Activated CD4-positive, alpha-beta T cell treated with anti-CD3 and anti-CD28 coated beads for 24 hours (primary cell): ENCODE results near the gene BEX4.
"Not testable (repeated sequence)": the region's sequence is repeated elsewhere in the genome, so short reads cannot be mapped to it uniquely, and the experiment has no call there.

ENCODE experiments used
- DNase-seq, 2 donors: peaks; one replicate each; pipeline ENCODE4 v3.0.0-alpha.2; 2020; ENCODE audit warnings: low read depth in 2 of 2

Gene BEX4, protein sequence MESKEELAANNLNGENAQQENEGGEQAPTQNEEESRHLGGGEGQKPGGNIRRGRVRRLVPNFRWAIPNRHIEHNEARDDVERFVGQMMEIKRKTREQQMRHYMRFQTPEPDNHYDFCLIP

DNA sequence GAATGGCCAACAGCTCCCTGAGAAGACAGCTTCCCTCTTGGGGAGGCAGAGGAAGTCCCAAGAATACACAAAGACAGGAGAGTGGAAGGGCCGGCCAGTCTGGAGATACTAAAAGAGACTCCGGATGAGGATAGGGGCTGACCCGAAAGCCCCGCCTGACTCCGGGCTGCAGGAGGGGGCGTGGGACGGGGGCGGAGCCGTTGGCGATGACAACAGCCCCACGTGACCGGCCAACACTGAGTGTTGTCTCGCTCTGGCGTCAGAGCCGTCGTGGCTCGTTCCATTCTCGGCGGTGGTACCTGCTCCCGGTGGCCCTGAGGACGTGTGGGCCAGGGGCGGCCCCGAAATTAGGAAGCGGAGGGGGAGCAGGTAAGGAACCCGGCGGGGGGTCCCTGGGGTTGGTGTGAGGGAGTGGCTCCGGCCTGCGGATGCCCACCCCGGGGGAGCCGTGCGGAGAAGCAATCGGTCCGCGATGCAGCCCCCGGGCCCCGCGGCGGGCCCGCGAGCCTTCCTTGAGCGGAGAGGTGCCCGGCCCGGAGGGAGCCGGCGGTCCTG is at the start of gene BEX4:
Gene BEX4, plus strand, starts transcription at position 239 of the 555 bp plus-strand sequence. CDS start 1,046 bp downstream, outside the sequence.
- DNase-seq: peak; percentile 66 to 71

DNA sequence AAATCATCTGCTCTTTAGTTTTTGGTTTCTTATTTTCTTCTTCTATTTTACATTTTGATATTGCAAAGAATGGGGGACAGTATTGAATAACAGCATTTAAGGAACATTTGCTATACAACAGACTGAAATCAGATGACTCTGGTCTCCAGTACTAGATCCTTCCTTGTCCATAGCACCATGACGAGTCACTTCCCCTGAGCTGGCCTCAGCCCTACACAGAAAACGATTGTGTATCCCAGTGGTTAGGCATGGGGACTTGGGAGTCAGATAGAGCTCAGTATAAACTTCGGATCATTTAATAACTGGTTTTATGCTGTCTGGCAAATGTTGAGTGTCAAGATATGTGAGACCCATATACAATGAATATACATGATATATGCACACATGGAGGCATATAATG is 44.7 kb upstream of the BEX4 start:
- no peak for DNase-seq

DNA sequence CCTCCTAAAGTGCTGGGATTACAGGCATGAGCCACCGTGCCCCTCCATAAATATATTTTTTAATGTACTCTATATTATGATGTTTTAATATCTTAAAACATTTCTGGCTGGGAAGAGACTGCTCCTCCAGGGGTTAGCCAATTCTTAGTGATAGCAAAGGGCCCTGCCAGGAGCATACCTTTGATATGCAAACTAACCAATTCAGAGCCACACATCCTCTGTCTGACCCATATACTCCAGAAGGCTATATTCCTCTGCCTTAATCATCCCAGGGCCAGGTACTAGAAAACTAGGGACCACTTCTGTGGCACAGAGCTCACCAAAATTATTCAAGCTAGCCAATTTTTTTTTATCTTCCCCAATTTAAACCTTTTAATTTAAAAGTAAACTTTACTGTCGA is 43.6 kb upstream of the BEX4 start:
- DNase-seq: no peak

DNA sequence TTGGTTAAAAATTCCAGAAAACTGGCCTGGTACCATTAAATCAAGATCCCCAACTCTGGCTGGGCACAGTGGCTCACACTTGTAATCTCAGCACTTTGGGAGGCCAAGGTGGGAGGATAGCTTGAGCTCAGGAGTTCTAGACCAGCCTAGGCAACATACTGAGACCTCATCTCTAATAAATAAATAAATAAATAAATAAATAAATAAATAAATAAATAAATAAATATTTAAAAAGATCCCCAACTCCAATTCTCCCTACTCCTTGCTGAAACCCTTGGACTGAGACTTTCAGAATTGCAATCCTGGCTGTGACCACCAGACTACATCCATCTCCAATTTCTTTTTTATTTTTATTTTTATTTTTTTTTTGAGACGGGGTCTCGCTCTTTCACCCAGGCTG is 39.7 kb upstream of the BEX4 start:
- not testable (repeated sequence) for DNase-seq

DNA sequence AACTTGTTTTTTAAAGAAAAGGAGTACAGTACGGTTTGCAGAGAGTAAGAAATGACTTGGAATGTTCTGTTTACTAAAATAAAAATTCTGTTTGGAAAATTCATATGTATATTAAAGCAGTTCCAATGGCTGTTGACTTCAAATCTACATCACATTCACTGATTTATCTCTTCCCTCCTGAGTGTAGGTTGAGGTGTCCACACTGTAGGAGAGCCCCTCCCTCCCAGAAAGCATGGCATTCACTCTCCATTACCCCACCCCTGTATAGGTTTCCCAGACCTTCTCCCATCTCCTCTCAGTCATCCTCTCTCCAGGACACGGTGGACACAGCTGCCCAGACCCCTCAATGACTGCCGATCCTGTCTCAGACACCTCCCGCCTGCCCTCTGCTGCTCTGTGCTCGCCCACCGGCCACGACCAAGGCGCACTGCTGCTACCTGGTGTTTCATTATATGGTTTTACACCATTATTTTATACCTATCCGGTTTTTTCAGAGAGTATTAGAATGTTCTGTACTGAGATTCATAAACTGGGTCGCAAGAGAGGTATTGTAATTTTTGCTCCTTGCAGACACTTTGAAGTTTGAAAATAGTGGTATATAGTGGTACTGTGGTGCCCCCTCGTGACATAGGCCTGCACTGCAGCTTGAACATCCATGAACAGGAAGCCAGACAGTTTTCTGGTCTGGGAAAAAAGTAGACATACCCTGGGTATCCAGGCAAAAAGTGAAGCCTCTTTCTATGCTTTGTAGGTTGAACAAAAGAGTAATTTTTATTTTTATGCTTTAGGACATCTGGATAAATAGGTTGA is 38.8 kb upstream of the BEX4 start:
- peak; percentile 40 to 45 for DNase-seq

DNA sequence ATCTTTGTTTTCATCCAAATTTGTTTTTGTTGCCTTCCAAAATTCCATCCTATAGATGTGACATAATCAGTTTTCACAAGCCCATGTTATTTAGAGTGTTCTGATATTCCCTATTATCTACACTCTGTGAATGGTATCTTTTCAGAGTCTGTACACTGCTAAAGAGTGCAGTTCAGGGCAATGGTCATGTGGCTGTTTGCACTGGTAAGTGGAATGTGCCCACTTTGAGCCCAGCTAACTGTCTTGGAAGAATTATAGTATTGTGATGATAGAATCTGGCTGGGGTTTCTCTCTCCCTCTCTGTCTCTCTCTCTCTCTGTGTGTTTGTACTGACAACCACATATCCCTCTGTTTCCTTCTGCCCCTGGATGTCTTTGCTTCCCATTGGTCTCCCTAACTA is 37.4 kb upstream of the BEX4 start:
- DNase-seq: no peak

DNA sequence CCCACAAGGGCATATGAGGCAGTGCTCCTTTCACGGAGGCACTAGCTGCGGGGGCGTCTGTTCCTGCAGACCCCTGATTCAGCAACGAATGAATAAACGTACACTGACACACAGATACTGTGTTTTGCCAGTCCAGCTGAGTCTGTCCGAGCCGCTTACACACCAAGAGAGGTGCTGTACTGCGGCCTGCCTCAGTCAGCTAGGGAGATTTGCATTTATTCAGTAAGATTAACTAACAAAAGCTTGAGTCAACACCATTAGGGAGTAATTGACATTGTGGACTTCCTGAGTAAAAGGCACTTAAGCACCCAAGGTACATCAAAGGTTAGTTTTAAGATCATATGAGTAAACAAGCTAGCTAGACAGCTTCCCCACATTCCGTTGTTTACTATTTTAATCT is 31.0 kb upstream of the BEX4 start:
- DNase-seq: no peak

DNA sequence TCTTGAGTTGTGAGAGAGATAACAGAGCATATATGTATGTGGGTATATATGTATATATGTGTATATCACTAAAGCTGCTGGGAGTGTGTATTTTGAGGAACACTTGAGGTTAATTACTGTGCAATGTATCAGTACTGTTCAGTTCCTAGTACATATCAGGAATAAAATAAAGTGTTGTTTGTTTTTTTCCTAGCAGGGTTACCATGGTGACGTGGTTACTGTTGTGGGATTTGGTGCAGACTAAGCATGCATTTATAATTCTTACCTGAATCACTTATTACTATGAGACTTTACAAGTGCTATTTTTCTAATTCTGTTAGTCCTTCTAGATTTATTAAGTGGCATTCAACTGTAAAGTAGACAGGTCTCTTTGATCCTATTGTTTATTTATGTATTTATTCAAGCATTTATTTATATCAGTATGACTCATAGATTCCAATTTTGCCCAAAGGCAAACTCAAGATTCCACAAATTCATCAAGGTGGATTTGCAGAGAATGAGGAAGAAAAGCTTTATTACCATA is 26.9 kb upstream of the BEX4 start:
- no peak for DNase-seq

DNA sequence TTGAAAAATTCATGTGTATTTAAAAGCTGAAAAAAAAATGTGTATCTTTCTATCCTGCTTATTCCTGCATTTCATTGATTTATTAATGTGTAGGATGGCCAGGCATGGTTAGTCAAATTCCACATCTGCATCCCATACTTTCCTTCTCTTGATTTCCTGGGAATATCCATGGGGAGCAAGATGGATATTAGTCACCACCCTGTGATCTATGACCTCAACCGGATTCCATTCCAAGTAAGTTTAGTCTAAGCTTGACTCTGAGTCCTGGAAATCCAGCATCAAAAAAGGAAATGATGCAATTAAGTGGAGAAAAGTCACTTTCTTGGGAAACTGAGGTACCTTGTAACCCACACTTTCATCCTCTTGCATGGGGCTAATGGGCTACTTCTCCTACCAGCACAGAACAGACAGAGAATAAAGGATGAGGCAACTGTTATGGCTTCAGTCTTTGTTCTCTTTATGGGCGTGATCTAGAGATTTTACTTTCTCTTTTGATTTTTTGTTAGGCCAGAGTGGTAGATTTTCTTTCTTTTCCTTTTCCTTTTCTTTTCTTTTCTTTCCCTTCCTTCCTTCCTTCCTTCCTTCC is 17.1 kb upstream of the BEX4 start:
- no peak for DNase-seq

DNA sequence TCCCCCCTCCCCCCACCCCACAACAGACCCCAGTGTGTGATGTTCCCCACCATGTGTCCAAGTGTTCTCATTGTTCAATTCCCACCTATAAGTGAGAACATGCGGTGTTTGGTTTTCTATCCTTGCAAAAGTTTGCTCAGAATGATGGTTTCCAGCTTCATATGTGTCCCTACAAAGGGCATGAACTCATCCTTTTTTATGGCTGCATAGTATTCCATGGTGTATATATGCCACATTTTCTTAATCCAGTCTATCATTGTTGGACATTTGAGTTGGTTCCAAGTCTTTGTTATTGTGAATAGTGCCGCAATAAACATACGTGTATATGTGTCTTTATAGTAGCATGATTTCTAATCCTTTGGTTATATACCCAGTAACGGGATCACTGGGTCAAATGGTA is 16.2 kb upstream of the BEX4 start:
- not testable (repeated sequence) for DNase-seq

DNA sequence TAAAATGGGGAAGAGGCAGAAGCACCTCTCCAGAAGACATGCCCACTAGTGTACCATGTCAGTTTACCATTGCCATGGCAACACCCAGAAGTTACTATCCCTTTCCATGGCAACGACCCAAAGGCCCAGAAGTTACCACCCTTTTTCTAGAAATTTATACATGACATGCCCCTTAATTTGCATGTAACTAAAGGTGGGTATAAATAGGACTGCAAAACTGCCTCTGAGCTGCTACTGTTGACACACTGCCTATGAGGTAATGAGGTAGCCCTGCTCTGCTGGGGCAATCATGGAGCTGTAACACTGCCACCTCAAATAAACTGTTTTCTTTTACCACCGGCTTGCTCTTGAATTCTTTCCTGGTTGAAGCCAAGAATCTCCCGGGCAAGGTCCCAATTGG is 13.9 kb upstream of the BEX4 start:
- DNase-seq: no peak

DNA sequence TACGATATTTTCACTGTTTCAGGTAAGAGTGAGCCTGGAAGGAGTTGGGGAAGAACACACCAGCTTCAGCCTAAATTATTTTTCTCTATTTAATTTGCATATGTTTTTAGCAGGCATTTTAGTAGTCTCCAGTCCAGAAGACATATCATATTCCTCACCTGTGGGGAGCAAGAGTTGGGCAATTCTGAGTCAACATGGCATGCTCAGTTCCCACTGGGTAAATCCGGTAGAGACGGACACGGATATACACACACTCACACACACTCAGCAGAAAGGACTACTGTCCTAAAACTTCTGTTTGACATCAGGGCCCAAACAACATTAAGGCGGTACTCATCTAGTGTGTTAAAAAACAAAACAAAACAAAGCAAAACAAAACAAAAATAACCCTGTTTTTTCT is 4.9 kb upstream of the BEX4 start:
- no peak for DNase-seq

DNA sequence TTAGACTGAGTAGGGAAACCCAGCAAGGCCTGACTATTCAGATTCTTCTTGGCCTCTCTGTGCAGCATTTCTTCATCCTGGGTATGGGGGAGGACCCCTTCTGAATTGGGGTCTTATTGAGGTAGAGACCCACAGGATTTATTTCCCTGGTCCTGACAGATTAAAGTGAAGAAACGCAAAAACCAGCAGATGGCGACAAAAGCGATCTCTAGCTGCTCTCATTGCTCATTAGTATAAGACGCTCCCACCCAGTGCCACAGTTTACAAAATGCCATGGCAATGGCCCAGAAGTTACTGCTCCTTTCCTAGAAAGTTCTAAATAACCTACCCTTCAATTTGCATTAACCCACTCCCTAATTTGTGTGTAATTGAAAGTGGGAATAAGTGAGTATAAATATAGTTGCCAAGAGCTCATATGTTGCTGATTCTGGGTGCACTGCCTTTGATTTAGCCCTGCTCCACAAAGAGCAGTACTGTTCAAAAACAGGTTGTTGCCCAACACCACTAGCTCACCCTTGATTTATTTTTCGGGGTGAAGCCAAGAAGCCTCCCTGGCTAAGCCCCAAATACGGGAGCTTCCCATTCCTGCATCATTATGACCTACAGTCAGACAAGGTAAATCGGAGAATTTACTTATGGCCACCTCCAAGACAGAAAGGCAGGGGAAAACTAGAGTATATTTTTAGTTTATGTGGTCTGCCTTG is 3.7 kb upstream of the BEX4 start:
- DNase-seq: no peak

DNA sequence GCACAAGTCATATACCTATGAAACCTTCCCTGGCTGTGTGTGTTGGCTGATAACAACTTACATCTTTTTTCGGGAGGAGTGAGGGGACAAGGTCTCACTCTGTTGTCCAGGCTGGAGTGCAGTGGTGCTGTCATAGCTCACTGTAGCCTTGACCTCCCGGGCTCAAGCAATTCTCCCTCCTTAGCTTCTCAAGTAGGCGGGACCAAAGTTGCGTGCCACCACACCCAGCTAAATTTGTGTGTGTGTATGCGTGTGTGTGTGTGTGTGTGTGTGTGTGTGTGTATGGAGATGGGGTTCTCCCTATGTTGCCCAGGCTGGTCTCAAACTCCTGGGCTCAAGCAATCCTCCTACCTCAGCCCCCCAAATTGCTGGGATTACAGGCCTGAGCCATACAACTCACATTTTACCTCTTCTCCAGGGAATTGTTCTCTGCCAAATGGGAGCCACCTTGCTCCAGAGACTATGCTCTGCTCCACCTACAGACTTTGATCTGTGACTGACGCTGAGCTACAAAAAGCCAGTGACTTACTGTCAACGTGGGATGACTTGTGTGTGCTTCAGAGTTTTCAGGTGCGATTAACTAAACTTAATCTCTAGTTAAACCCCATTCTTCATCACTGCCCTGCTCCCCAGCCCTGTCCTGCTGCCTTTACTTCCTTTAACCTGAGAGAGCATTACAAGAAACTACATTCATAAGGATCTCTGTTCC is 2.0 kb upstream of the BEX4 start:
- no peak for DNase-seq

DNA sequence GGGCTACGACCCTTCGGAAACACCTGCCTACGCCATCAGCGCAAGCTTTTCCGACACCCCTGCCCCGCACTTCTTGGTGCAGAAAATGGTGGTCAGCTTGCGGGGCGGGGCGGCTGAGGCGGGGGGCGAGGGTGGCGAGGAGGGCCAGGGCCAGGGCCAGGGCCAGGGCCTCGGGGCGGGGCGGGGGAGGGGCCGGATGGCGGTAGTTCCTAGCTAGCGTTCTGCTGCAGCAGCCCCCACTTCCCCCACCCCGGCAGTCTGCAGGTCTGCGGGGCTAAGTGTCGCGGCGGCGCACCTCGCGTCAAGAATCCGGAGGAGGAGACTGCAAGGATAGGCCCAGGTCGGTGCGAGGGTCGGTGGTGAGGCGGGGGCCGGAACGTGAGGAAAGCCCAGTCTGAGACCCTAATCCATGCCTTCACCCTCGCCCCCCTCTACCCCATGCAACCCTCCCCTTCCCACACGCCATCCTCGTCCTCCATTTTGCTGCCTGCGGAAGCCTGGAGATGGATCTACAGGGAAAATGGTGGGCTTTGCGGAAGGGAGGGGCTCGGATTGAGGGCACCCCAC is 600 bp downstream of the BEX4 start:
- DNase-seq: no peak

DNA sequence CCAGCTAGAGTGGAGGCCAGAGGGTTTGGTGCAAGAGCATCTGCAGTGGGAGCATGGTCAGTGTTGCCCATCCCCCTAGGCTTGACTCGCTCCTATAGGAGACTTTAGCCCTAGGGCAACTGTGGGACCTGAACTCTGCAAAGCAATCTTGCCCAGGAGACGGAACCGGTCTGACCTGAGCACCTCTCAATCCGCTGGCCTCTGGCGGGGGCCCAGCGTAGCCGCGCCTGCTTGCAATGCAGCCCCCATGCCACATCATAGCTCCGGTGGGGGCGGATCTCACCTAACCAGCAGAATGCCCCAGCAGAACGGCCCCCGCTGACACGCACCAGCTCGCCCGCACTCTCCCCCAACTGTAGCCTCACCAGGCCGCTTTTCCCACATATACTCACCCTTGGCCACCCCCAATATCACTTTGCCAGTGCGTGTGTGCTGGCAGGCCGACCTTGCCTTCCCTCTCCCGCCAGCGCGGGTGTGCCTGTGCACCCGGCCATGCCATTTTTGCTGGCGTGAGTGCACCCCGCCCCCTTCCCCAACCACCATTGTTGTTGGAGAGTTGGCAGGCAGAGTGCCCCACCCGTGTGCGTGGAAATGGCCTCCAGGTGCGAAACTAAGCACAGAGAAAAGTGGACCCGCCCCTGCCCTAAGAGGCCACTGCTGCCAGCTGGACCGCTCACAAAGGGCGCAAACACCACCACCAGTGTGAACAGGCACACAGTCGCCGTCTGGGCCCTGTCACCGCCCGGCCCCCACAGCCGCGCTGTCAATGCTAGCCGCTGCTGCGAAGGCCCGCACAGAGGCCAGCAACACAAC is 5.8 kb downstream of the BEX4 start:
- no peak for DNase-seq

DNA sequence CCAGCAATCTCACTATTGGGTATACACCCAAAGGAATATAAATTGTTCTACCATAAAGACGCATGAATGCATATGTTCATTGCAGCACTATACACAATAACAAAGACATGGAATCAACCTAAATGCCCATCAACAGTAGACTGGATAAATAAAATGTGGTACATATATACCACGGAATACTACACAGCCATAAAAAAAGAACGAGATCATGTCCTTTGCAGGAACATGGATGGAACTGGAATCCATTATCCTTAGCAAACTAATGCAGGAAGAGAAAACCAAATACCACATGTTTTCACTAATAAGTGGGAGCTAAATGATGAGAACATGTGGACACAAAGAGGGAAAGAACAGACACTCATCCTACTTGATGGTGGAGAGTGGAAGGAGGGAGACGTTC is 11.0 kb downstream of the BEX4 start:
- not testable (repeated sequence) for DNase-seq

DNA sequence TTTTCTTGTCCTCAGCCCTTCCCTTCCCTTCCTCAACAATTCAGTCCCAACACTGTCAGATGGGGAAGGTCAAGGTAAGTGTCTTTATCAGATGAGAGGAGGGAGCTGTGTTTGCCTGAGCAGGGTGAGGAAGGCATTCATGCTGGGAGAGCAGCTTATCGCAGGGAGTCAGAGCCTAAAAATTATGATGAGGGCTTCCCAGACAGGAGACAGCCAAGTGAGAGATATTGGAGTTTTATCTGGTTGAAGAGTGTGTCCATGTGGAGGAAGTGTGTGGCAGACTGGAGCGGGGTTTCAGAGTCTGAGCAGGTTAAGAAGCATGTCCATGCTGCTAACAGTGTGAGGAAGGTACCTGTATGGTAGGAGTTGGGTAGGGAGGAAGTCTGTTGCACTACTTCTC is 18.4 kb downstream of the BEX4 start:
- DNase-seq: no peak

DNA sequence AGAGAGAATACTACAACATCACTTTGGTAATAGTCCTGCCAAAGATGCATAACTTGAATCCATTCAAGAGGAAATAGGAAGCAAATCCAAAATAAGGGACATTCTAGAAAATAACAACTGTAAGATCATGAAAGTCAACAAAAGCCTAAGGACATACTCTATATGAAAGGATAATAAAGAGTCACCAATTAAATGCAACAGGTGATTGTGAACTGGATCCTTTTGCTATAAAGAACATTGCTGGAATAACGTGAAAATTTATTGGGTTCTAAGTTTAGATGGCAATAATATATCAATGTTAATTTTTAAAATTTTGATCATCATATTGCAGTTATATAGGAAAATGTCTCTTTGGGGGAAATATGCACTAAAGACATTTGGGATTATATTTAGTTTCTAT is 20.0 kb downstream of the BEX4 start:
- no peak for DNase-seq

DNA sequence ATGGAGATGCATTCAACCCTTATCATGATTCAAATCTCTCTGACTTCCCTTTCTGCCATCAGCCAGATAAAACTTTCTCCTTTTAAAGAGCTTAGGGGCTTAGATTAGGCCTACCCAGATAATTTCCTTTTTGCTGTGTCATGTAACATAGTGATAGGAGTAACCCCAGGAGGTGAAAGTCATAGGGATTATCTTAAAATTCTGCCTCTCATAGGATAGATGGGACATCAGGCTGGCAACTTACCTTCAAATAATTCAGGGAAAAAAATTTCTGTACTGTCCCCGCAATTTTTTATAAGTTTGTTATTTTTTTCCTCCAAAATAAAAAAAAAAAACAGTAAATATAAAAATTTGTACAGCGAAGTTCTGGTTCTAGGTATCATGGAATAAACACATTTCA is 20.7 kb downstream of the BEX4 start:
- DNase-seq: not testable (repeated sequence)
